Measurements from ENCODE around the gene POC5. TPM values are rescaled to one million over a fixed set of nuclear protein-coding genes. Genes with fewer than 3 reads are reported as not detected.

The POC5 gene, protein sequence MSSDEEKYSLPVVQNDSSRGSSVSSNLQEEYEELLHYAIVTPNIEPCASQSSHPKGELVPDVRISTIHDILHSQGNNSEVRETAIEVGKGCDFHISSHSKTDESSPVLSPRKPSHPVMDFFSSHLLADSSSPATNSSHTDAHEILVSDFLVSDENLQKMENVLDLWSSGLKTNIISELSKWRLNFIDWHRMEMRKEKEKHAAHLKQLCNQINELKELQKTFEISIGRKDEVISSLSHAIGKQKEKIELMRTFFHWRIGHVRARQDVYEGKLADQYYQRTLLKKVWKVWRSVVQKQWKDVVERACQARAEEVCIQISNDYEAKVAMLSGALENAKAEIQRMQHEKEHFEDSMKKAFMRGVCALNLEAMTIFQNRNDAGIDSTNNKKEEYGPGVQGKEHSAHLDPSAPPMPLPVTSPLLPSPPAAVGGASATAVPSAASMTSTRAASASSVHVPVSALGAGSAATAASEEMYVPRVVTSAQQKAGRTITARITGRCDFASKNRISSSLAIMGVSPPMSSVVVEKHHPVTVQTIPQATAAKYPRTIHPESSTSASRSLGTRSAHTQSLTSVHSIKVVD
- total RNA-seq (1 to 10 TPM; 2.6 to 5.5 (median 3.8) TPM), polyA plus RNA-seq (1 to 10 TPM; 5.0 to 5.5 TPM)
- long read RNA-seq, donor 1, partial matches to known transcripts, result 0 of 2 reads
- long read RNA-seq, donor 1, other reads (novel, unspliced or antisense), result 2 of 2 reads
- long read RNA-seq, donor 2, partial matches to known transcripts, result 0 of 1 reads
- long read RNA-seq, donor 2, other reads (novel, unspliced or antisense), result 0 of 1 reads
- long read RNA-seq, donor 3, partial matches to known transcripts, result 0 of 2 reads
- long read RNA-seq, donor 3, other reads (novel, unspliced or antisense), result 1 of 2 reads

GRCh38 chr5:75717082-75717922 is at the start of gene POC5:
POC5 (minus strand) TSS chr5:75717437; CDS start chr5:75712937, 4,500 bp downstream.
- peaks cover 0 to 16% (median 11%) of the 10 kb centered on the region in 9 donors for H3K4me1 ChIP-seq
- ATAC-seq (peak; percentile 99 to 100 (median 99)), DNase-seq (peak; percentile 96 to 97)
- H3K27me3 ChIP-seq, result no peaks in the 10 kb centered on the region
- H3K27ac ChIP-seq, result peak within 1 kb of the TSS; percentile 63 to 95 (median 84)
- peaks cover 0 to 15% (median 3%) of the 10 kb centered on the region in 9 donors for H3K36me3 ChIP-seq
- no peaks in the 10 kb centered on the region for H3K9me3 ChIP-seq
- WGBS, 2 donors, result 10 to 11% methylated on average over 51 of the region's 51 CpGs
- TF ChIP-seq, protein P1, sequence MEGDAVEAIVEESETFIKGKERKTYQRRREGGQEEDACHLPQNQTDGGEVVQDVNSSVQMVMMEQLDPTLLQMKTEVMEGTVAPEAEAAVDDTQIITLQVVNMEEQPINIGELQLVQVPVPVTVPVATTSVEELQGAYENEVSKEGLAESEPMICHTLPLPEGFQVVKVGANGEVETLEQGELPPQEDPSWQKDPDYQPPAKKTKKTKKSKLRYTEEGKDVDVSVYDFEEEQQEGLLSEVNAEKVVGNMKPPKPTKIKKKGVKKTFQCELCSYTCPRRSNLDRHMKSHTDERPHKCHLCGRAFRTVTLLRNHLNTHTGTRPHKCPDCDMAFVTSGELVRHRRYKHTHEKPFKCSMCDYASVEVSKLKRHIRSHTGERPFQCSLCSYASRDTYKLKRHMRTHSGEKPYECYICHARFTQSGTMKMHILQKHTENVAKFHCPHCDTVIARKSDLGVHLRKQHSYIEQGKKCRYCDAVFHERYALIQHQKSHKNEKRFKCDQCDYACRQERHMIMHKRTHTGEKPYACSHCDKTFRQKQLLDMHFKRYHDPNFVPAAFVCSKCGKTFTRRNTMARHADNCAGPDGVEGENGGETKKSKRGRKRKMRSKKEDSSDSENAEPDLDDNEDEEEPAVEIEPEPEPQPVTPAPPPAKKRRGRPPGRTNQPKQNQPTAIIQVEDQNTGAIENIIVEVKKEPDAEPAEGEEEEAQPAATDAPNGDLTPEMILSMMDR (IDR thresholded peaks at IDR 0.05), result no peak
- peak within 1 kb of the TSS; percentile 70 to 95 (median 78) for H3K4me3 ChIP-seq
- intact Hi-C loops (cut with DNase I), result loop anchor here in 1 of 10 donors (10.0 kb wide), 1 partner anchor 1033 kb away; the partner anchor contains the start of gene HEXB

- intact Hi-C loops (cut with DNase I), result no loop called here
- WGBS, 2 donors, result 85 to 91% methylated on average over 5 of the region's 5 CpGs
- ATAC-seq (no peak), DNase-seq (no peak)
- Histone ChIP-seq H3K36me3 (no peaks in the 10 kb centered on the region), H3K9me3 (peaks cover 0 to 5% (median 0%) of the 10 kb centered on the region in 11 donors), H3K27ac (no peak overlapping the region), H3K27me3 (peaks cover 0 to 24% (median 4%) of the 10 kb centered on the region in 7 donors), H3K4me3 (no peak overlapping the region), H3K4me1 (no peaks in the 10 kb centered on the region)
- TF ChIP-seq, protein P1 (IDR thresholded peaks at IDR 0.05), result no peak
Measured at GRCh38 chr5:75758116-75758515, 40.9 kb upstream of the POC5 start.

GRCh38 chr5:75756981-75757380 is 39.7 kb upstream of the POC5 start:
- intact Hi-C loops (cut with DNase I), result no loop called here
- Histone ChIP-seq H3K27ac (no peak overlapping the region), H3K27me3 (peaks cover 0 to 24% (median 4%) of the 10 kb centered on the region in 7 donors), H3K9me3 (no peaks in the 10 kb centered on the region), H3K4me1 (no peaks in the 10 kb centered on the region), H3K36me3 (no peaks in the 10 kb centered on the region), H3K4me3 (no peak overlapping the region)
- DNase-seq (no peak), ATAC-seq (no peak)
- TF ChIP-seq, protein P1 (IDR thresholded peaks at IDR 0.05), result no peak

Measured in heart right ventricle (tissue), 16 donors.